HG02970 (cell line): Measurements from ENCODE around the gene CABLES1.
"Not testable (repeated sequence)": the region's sequence is repeated elsewhere in the genome, so short reads cannot be mapped to it uniquely, and the experiment has no call there.

ENCODE experiments used
- ATAC-seq: cut with Tn5 transposase; IDR thresholded peaks from one replicate; pipeline ENCODE4 v1.9.1; 2021; ENCODE audit warnings: mild to moderate bottlenecking, moderate library complexity, moderate number of reproducible peaks; ENCODE audit not compliant: unreplicated experiment, low FRiP score

Gene CABLES1

GRCh38 chr18:23141104-23141999, 6.1 kb downstream of the CABLES1 start:
- no peak for ATAC-seq

- no peak for ATAC-seq
Measured at GRCh38 chr18:23142251-23142929, 7.1 kb downstream of the CABLES1 start.

- no peak for ATAC-seq
Measured at GRCh38 chr18:23143016-23143814, 7.9 kb downstream of the CABLES1 start.

- no peak for ATAC-seq
Measured at GRCh38 chr18:23143815-23144261, 8.6 kb downstream of the CABLES1 start.

- no peak for ATAC-seq
Measured at GRCh38 chr18:23144640-23145039, 9.4 kb downstream of the CABLES1 start.

GRCh38 chr18:23145621-23146020, 10.3 kb downstream of the CABLES1 start:
- no peak for ATAC-seq

DNA sequence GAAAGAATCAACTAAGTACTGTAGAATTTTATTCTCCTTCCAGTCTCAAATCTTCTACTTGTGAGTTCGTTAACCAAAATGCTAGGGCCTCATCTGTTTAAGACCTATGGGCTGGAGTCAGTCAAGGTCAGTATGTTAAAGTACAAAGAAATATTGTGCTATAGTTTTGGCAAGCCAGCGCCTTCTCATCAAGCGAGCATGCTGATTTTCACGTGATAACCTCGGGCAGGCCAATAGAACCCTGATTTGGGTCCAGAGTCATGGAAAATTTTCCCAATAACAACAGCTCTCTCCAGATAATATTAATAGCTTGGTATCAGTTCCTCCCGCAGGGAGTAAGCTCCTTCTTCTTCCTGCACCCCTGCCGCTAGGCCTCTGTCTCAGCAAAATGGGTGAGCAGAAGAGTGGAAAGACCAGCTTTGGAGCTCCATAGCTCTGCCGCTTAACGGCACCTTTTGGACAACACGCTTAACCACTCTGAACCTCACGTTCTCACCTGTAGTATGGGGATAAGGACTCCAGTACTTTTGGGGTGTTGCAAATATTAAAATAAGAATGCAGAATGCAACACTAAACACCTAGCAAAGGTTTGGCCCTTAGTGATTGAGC, 11.7 kb downstream of the CABLES1 start:
- no peak for ATAC-seq

GRCh38 chr18:23148382-23148781, 13.1 kb downstream of the CABLES1 start:
- no peak for ATAC-seq

GRCh38 chr18:23149570-23149969, 14.3 kb downstream of the CABLES1 start:
- no peak for ATAC-seq

DNA sequence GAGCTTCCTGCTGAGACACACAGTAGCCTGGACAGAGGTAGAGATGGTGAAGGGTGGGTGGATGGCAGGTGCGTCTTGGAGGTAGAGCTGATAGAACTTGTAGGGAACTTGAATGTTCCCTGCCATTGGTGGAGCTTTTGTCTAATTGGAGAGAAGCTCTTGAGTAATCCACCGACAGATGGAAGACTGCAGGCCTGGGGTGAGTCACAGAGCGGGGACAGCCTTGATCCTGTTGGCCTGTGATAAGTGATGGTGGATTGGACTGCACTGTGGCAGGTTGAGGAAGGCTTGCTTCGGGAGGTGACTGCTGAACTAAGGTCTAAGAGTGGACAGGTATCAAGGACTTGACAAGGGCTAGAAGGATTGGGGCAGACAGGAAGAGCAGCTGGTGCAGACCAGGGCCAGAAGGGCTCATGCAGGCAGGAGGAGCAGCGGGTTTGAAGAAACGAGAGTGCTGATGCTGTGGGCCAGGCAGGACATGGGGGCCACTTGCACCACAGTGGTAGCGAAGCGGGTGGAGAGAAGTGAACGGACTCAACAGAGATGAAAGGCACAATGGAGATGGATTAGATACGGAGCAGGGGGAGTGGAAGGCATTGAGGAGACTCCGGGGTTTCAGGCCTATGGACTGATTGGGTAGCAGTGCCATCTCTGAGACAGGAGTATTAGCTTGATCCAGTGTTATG, 16.3 kb downstream of the CABLES1 start:
- no peak for ATAC-seq

DNA sequence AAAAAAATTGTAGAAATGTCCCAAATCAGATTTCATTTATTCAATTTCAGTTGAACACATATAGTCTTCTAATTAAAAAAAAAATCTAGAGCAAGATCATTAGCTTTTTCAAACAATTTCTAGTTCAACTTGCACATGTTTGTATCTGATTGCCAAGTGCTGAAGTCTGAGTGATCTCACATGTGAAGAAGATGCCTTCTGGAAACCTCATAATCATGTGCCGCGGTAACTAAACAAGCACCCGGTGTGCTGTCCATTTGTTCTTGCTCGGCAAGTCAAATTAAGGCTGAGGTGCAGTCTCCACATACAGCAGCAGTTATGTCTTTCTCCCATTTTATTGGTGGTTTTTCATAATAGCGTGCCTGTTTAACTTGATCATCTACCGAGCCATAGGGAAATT, 18.7 kb downstream of the CABLES1 start:
- ATAC-seq, result no peak

- no peak for ATAC-seq
Measured at GRCh38 chr18:23154823-23155500, 19.7 kb downstream of the CABLES1 start.

GRCh38 chr18:23155537-23155936, 20.3 kb downstream of the CABLES1 start:
- ATAC-seq, result no peak

DNA sequence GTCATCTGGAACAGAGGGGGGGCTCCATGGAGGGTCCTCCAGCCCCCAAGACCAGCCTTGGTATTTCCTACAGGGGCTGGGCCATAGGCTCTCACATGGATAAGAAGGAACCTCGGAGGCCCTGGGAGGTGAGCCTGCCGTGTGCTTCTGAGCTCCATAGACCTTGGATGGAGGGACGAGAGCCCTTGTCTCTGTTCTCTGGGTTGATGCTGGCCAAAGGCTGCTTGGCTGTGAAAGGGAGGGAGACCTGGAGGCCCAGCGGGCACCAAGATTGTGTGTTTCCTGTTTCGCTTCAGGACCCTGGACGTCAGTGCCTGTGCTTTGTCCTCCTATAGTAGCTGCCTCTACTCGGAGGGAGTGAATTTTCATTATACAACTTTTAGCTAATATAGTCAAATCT, 20.8 kb downstream of the CABLES1 start:
- no peak for ATAC-seq

GRCh38 chr18:23158058-23158457, 22.8 kb downstream of the CABLES1 start:
- no peak for ATAC-seq

DNA sequence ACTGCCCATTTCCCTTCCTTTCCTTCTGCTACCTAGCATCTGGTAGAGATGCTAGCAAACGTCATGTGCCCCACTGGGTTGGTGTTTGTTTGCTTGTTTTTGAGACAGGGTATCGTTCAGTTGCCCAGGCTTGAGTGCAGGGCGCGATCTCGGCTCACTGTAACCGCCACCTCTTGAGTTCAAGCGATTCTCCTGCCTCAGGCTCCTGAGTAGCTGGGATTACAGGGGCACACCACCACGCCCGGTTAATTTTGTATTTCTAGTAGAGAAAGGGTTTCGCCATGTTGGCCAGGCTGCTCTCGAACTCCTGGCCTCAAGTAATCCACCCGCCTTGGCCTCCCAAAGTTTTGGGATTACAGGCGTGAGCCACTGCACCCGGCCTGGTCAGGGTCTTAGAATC, 23.6 kb downstream of the CABLES1 start:
- ATAC-seq, result not testable (repeated sequence)

DNA sequence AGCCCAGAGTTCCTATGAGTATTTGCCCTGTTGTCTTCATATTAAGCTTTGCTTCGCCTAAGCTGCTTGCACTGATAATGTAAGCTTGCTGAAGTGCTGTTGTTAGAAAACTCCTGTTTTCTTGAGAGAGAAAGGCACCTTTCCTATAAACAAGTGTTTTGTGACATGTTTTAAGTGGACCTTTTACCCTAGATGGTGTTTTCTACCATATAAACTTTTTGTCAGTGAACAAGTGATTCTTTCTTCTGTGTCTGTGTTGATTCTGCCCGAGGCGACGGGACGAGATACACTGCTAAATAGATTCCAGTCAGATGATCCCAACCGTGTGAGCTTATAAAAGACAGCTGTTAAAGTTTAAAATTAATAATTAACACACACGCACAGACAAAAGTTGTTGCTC, 24.1 kb downstream of the CABLES1 start:
- ATAC-seq, result no peak

DNA sequence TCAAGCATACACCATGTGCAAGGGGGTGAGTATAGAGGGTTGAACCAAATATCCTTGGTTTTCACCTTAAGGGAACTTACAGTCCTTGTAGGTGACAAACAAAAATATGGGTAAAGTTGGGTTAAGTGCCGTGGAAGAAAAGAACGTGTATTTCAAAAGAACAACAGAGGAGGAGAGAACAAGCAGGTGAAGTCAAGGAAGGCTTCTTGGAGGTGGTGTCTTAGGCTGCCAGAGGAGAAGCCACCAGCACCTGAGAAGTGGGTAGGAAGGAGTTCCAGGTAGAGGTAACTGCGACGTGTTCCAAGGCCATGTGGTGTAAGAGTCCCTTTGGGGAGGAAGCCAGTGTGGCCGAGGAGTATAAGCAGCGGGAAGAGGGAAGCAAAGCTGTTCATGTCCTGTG, 27.2 kb downstream of the CABLES1 start:
- ATAC-seq, result no peak

GRCh38 chr18:23163786-23164533, 28.7 kb downstream of the CABLES1 start:
- ATAC-seq, result no peak
